ENCODE results near the gene JPH2.
"Not testable (repeated sequence)": the region's sequence is repeated elsewhere in the genome, so short reads cannot be mapped to it uniquely, and the experiment has no call there.

GRCh38 chr20:44190197-44190852, 3.3 kb upstream of the JPH2 start:
- TF ChIP-seq POLR2AphosphoS5 (IDR thresholded peaks at IDR 0.05; ENCODE audit: low read length); RBBP5 (conservative IDR thresholded peaks at IDR 0.05); POLR2A (IDR thresholded peaks at IDR 0.05; ENCODE audit: low read depth, low read length); PRDM15 (CRISPR knock-in tag; IDR thresholded peaks at IDR 0.05); BHLHE40 (IDR thresholded peaks at IDR 0.05; ENCODE audit: borderline replicate concordance in 1 of 2, low read depth in 2 of 2, low read length in 1 of 2); SIN3A (IDR thresholded peaks at IDR 0.05; ENCODE audit: low read depth, low read length); SPI1 (IDR thresholded peaks at IDR 0.05; ENCODE audit: borderline replicate concordance, insufficient read depth, low read depth, low read length); ATF3 (IDR thresholded peaks at IDR 0.05; ENCODE audit: borderline replicate concordance, extremely low read depth, low read depth, low read length); GABPA (IDR thresholded peaks at IDR 0.05; ENCODE audit: low read depth); TBL1XR1 (IDR thresholded peaks at IDR 0.05; ENCODE audit: low read depth, low read length); FOS (IDR thresholded peaks at IDR 0.05; ENCODE audit: borderline replicate concordance, extremely low read depth, insufficient read length): not testable (repeated sequence)
- TF ChIP-seq, protein P1, sequence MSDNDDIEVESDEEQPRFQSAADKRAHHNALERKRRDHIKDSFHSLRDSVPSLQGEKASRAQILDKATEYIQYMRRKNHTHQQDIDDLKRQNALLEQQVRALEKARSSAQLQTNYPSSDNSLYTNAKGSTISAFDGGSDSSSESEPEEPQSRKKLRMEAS (IDR thresholded peaks at IDR 0.05; ENCODE audit: low read depth, low read length): not testable (repeated sequence)
- TF ChIP-seq SMC3 (IDR thresholded peaks at IDR 0.05; ENCODE audit: borderline replicate concordance, low read length): peak; percentile 87
- TF ChIP-seq, protein P2, sequence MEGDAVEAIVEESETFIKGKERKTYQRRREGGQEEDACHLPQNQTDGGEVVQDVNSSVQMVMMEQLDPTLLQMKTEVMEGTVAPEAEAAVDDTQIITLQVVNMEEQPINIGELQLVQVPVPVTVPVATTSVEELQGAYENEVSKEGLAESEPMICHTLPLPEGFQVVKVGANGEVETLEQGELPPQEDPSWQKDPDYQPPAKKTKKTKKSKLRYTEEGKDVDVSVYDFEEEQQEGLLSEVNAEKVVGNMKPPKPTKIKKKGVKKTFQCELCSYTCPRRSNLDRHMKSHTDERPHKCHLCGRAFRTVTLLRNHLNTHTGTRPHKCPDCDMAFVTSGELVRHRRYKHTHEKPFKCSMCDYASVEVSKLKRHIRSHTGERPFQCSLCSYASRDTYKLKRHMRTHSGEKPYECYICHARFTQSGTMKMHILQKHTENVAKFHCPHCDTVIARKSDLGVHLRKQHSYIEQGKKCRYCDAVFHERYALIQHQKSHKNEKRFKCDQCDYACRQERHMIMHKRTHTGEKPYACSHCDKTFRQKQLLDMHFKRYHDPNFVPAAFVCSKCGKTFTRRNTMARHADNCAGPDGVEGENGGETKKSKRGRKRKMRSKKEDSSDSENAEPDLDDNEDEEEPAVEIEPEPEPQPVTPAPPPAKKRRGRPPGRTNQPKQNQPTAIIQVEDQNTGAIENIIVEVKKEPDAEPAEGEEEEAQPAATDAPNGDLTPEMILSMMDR (IDR thresholded peaks at IDR 0.05 in 2 of 3, conservative IDR thresholded peaks at IDR 0.05 in 1 of 3; ENCODE audit: control insufficient read depth in 2 of 3, extremely low read depth in 1 of 3, insufficient read depth in 1 of 3, low read depth in 3 of 3, low read length in 3 of 3): peak; percentile 71 to 78 (median 76)

All from GM12878 (cell line).